HG03575 (cell line): Measurements from ENCODE around the gene HHAT.
"Not testable (repeated sequence)": the region's sequence is repeated elsewhere in the genome, so short reads cannot be mapped to it uniquely, and the experiment has no call there.

ENCODE experiments used
- ATAC-seq: cut with Tn5 transposase; IDR thresholded peaks from one replicate; pipeline ENCODE4 v1.9.1; 2021; ENCODE audit not compliant: unreplicated experiment, insufficient number of reproducible peaks, low FRiP score; ENCODE audit errors: extremely low read depth

The HHAT gene

GRCh38 chr1:210415846-210416448 lies 87.2 kb downstream of the HHAT start:
- ATAC-seq = no peak

DNA sequence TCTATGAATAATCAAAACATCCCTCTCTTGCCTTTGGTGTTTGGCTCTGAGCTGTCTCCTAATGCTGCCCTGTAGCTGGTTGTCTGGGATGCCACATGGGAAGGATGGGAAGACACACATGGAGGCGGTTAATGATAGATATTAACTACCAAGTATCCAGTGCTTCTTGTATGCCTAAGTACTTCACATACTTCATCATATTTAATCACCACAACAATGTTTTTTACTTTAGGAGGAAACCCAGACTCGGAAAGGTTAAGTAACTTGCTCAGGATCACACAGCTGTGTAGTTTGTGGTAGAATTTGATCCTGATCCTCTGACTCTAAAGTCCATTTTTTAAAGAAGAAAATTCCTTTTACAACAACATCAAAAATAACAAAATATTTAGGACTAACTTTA lies 88.0 kb downstream of the HHAT start:
- no peak for ATAC-seq

DNA sequence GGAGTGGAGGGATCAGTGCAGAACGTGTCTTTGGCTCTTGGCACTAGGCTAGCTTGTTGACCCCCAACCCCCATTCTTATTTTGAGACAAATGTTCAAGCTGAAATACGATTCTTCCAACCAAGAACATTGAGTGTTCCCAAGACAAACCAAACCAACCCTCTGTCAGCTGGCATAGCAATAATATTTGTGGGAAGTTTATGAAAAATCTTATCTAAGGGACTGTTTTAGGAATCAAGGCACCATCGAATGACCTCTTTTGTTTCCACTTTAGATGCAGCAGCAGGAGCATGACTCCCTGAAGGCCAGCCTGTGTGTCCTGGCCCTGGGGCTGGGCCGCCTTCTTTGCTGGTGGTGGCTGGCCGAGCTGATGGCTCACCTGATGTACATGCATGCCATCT lies 89.2 kb downstream of the HHAT start:
- ATAC-seq = no peak

DNA sequence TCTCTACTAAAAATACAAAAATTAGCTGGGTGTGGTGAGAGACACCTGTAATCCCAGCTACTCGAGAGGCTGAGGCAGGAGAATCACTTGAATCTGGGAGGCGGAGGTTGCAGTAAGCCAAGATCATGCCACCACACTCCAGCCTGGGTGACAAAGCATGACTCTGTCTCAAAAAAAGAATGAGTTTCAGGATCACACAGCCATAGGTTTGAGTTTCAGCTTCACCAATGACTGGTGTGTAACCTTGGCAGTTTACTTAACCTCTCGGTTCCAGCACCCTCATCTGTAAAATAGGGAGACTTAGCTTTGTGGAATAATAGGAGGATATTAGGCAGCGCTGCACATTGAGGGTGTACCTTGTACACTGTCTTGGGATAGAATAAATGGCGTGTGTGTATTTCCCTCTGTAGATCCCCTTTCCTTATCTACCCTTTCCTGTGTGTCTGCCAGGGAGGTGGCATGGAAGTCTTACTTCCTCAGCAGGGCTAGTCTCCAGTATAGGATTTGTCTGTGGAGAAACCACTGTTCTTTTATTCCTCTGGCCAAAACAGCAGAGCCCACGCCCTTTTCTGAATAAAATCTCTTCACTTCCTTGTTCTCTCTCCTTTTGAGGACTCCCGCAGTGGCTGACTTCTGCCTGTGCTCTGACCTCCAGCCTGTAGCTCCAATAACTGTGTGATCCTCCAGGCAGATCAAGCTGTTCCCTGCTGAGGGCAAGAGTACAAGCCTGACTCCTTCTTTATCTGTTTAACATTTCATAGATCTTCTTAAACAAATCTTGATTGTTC lies 90.4 kb downstream of the HHAT start:
- no peak for ATAC-seq

DNA sequence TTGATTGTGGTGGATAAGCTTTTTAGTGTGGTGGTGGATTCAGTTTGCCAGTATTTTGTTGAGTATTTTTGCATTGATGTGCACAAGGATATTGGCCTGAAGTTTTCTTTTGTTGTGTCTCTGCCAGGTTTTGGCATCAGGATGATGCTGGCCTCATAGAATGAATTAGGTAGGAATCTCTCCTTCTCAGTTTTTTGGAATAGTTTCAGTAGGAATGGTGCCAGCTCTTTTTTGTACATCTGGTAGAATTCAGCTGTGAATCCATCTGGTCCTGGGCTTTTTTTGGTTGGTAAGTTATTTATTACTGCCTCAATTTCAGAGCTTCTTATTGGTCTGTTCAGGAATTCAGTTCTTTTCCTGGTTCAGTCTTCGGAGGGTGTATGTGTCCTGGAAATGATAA lies 98.0 kb downstream of the HHAT start:
- not testable (repeated sequence) for ATAC-seq

DNA sequence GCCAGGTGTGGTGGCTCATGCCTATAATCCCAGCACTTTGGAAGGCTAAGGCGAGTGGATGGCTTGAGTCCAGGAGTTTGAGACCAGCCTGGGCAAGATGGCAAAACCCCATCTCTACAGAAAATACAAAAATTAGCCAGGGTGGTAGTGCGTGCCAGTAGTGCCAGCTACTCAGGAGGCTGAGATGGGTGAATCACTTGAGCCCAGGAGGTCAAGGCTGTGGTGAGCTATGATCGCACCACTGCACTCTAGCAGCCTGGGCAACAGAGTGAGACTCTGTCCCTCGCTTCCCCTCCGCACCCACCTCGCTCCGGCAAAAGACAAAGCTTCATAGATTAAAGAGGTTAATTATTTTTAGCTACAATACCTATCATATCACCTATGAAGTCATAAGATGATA lies 100.0 kb downstream of the HHAT start:
- ATAC-seq = no peak

DNA sequence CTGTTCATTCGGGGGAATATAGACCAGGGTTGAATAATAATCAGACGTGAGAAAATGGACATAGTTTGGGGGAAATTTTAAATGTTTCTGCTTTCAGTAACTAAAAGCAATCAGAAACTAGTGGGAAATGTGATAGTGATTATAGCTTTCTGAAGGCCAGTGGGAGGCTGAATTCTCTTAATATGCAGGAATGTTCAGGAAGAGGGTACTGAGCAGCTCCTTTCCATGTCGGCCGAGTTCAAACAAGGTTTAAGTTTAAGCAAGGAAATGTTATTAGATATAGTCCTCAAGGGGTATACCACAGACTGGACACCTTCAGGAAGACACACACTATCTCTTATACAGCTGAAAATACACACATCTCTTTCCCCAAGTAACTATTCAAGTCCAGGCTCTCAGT lies 105.5 kb downstream of the HHAT start:
- ATAC-seq = no peak

DNA sequence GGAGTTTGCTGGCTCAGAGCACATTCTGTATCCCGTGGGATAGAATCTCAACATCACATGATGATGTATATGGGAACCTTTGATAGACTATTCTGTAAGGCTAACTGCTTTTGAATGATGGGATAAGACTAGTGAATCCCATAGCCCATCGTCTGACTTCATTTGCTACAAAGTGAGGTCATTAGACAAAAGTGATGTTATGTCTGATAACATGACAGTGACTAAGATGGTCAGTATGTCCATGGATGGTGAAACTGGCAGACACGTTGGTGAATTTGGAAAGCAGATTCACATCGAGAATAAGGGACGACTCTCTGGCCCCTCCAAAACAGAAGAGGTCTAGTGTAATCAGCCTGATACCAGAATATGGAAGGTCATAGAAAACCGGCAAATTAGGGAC lies 108.4 kb downstream of the HHAT start:
- no peak for ATAC-seq

DNA sequence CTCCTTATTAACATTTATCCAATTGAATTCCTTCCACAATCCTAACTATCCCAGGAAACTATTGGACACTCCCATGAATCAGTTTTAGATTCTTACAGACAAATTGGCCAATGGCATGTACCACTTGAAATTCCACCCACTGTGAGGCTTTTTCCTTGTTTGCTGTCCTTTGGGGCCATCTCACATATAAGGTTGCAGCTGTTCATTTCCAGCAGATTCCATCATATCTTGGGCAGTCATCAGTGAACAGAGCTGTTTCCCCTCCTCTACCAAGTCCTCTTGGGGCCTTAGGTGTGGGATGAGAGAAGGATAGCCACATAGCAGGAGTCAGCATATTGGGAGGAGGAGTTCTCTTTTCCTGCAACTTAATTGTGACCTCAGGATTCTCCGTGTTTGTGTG lies 109.1 kb downstream of the HHAT start:
- no peak for ATAC-seq

DNA sequence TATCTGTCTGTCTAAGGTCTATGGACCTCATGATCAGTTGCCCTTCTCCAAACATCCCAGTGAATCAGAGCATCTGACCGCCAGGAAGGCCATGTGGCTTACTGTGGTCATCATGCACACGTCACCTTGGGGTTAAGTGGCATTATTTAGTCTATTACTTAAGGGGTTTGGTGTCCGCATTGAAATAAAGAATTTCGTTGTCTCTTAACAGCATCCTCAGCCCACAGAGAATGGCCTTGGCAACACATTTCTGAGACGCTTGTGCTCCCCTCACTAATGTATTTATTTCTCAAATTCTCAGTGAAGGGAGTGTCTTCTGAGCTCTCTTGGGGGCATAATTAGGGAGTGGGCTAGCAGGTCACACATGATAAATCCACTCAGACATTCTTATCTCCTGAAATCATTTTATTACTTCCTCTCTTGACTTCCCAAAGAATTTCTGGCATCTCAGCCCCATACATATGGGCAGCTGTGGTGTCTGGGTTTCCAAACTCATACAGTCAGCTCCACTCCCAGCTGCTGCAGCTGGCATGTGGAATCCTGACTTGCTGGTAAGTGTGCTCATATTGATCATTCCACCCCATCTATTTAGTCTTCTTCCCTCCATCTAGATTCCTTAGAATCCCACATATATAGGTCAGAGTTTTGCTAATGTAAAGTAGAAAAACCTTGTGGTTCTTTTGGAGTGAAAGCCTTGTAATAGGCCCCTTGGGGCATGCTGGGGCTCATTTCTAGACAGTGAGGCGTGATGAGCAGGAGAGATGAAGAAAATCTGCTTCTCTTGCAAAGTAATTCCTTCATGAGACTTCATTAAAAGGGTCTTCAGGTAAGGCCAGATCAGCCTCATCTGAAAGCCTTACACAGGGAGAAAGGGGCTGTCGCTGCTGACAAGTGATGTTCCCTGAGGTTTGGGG lies 110.5 kb downstream of the HHAT start:
- ATAC-seq = no peak

DNA sequence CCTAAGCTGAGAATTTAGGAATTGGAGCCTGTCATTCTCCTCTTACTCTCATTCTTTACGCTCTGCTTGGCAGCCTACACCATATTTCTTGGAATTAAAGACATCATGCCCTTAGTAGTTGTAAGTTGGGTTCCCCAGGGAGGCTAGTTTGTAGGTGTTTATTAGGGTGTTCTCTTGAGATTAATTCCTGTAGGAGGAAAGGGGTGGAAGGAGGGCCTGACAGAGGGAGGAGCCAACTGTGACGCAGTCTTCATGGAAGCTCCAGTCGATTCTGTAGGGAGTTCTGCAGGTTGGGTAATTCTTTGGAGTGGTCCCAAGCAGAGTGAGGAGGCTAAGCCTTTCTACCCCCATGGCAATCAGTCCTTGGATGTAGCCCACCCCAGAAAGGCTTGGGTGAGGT lies 111.4 kb downstream of the HHAT start:
- ATAC-seq = no peak

DNA sequence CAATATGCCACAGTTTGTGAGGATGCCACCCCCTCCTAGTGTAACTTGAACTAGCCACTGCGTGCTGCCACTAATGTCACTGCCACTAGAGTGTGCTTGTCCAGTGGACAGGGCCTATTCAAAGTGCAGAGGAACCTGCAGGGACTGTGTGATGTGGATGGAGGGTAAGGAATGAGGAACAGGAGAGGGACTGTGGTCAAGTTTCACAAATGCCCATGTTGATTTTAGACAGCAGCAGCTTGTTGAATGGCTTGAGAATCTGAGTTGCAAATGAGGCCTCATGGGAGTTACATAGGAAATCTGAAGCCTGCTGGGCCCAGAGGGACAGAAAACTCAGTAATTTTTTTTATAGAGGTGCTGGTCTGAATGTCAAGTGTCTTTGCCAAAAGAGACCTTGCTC lies 112.3 kb downstream of the HHAT start:
- no peak for ATAC-seq

DNA sequence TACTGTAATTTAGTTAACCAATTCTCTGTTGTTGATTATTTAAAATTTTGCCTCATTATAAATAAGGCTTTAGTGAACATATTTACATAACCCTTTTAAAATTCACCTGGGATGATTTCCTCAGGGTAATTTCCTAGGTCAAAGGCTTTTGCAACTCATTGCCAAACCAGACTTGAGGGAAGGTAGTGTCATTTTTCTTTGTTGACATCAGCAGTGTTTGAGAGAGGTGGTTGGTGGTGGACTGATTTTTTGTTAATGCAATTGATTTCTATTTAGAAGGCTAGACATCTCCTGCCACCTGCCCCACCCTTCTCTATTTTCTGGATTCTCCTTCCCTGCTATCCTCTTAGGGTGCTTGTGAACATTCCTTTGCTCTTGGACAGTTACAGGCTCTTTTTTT lies 116.8 kb downstream of the HHAT start:
- no peak for ATAC-seq

GRCh38 chr1:210445931-210446330 lies 117.2 kb downstream of the HHAT start:
- no peak for ATAC-seq

- peak; percentile 68 for ATAC-seq
These were observed 117.8 kb downstream of the HHAT start for GRCh38 chr1:210446479-210446878.

- ATAC-seq = no peak
These were observed 118.9 kb downstream of the HHAT start for GRCh38 chr1:210447456-210448057.

DNA sequence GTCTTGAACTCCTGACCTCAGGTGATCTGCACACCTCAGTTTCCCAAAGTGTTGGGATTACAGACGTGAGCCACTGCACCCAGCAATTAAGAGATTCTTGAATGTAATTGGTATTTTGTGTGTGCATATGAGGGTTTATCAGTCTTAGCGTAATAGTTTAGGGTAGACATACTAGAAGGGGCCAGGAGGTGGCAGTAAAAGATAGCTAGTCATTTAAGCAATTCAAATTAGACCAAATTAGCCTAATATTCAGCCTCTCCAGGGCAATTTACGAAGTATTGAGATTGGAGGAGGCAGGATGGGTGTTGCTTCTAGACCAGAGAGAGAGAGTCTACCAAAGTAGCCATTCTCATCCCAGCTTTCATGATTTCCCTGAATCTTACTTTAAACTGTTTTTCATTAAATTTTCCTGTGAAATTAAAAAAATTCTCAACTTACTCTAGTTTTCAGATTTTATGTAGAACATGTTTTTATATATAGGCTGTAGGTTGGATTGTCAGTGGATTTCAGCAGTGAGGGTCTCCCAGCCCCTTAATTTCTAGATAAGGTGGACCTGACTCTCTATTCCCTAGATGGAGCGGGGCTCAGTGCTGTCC lies 119.7 kb downstream of the HHAT start:
- ATAC-seq = no peak

- no peak for ATAC-seq
These were observed 127.3 kb downstream of the HHAT start for GRCh38 chr1:210455840-210456603.
